NB4 (cell line): ENCODE data around the gene NFIB.

Experiments used
- MYC ChIP-seq: IDR thresholded peaks from 2 replicates; pipeline ENCODE4 v1.6.1; 2011; ENCODE audit warnings: low read depth, low read length
- POLR2A ChIP-seq: IDR thresholded peaks from 2 replicates; pipeline ENCODE4 v1.6.1; 2011; ENCODE audit warnings: mild to moderate bottlenecking; ENCODE audit not compliant: insufficient read length; ENCODE audit errors: extremely low read depth
- TF ChIP-seq, protein P1 (sequence below): IDR thresholded peaks from one replicate; pipeline ENCODE4 v1.5.1; 2012; ENCODE audit warnings: low read depth, low read length

DNA sequence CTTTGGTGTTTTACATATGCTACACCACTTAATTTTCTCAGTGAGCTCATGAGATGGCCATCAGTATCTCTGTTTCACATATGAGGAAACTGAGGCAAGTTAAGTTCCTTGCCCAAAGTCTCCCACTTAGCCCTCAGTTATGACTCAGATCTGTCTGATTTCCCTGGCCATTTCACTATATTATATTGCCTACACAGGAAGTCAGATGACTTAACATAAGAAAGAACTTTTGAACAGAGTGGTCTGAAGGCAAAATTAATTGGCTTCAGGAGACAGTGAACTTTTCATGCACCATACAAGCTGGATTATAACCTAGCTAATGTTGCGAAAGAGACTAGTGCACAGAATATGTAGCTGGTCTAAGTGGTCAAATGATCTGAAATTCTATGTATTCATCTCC is 221.6 kb downstream of the NFIB start:
- TF ChIP-seq, protein P1, sequence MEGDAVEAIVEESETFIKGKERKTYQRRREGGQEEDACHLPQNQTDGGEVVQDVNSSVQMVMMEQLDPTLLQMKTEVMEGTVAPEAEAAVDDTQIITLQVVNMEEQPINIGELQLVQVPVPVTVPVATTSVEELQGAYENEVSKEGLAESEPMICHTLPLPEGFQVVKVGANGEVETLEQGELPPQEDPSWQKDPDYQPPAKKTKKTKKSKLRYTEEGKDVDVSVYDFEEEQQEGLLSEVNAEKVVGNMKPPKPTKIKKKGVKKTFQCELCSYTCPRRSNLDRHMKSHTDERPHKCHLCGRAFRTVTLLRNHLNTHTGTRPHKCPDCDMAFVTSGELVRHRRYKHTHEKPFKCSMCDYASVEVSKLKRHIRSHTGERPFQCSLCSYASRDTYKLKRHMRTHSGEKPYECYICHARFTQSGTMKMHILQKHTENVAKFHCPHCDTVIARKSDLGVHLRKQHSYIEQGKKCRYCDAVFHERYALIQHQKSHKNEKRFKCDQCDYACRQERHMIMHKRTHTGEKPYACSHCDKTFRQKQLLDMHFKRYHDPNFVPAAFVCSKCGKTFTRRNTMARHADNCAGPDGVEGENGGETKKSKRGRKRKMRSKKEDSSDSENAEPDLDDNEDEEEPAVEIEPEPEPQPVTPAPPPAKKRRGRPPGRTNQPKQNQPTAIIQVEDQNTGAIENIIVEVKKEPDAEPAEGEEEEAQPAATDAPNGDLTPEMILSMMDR: no peak
- TF ChIP-seq POLR2A (no peak), MYC (no peak)
